IPS-NIHi11 (cell line): ENCODE results near the gene KCNJ6.
"Not testable (repeated sequence)": the region's sequence is repeated elsewhere in the genome, so short reads cannot be mapped to it uniquely, and the experiment has no call there.

Experiments used
- DNase-seq: peaks from one replicate; pipeline ENCODE4 v3.0.0; 2012; ENCODE audit warnings: mixed read lengths, low spot score

KCNJ6 gene

DNA sequence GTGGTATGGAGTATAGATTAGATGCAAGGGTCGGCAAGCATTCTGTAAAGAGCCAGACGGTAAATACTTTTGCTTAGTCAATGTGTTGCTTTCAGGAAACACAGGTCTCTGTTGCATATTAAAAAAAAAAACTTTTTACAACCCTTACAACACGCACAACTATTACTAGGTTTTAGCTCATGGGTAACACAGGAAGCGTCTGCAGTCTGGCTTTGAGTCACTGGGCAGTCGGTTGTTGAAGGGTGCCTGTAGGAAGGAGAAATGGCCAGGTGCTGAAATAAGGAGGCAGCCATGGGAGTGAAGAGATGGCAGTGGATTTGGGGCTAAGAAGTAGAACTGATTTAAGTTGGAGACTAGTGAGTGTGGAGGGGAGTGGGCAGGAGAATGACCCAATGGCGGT, 192.1 kb downstream of the KCNJ6 start:
- no peak for DNase-seq

DNA sequence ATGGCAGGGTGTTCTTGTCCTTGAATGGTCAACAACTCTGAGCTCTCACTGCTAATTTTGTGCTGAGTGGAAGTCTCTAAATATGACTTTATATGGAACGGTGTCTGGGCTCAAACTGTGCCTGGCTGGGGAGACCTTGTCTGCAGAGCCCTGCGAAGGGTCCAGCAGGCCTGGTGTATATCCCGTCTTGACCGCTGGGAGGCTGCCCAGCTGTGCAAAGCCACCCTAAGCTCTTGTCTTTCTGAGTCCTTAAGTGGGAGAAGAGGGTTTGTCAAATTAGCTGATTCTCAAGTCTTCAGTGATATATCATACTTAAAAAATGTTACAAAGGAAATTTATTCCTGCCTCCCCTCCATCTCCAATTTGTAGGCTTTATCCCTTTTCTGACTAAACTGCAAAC, 198.7 kb downstream of the KCNJ6 start:
- DNase-seq, result no peak

DNA sequence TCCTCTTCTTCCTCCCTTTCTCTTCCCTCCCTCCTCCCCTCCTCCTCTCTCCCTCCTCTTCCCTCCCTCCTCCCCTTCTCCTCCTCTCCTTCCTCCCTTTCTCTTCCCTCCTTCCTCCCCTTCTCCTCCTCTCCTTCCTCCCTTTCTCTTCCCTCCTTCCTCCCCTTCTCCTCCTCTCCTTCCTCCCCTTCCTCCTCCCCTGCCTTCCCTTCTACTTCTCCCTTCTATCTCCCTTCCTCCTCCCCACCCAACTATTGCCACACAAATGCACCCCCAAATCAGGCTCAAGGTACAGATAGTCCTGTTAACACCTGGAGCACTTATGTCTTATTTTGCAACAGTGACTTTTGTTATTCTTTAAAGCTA, 203.7 kb downstream of the KCNJ6 start:
- not testable (repeated sequence) for DNase-seq

GRCh38 chr21:37711836-37712568, 204.3 kb downstream of the KCNJ6 start:
- DNase-seq, result peak; percentile 80

- DNase-seq, result no peak
Measured at GRCh38 chr21:37711286-37711829, 204.9 kb downstream of the KCNJ6 start.

DNA sequence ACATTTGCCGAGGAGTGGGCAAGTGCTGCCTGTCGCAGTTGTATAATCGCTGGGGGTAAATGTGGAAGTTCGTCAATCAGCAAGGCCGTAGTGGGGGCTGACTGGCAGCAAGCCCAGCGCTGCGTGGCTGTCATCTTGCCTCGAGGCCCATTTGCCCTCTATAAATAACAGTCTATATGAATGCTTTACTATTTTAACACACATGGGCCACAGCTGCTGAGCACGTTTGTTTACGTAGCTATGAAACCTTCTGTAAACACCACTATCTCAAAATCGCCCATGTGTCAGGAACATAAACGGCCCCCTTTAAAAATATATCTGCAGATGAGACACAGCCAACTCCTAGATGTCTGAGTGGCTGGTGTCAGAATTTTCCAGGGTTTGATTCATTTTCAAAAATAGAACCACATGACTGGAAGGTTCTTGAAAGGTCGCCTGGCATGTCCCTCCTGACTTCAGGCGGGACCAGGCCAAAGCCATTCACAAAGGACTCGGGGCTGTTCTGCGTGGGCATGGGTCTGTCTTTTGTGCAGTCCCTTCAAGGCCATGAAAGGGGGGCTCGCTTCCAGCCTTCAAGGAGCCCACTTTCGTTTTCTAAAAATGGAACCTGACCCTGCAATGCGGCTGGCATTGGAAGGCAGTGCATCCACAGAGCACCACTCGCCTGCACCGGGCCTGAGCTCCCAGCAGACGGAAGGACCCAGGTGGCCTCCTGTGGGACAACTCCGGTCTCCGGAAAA, 205.5 kb downstream of the KCNJ6 start:
- no peak for DNase-seq

GRCh38 chr21:37704751-37705150, 211.5 kb downstream of the KCNJ6 start:
- DNase-seq, result no peak

DNA sequence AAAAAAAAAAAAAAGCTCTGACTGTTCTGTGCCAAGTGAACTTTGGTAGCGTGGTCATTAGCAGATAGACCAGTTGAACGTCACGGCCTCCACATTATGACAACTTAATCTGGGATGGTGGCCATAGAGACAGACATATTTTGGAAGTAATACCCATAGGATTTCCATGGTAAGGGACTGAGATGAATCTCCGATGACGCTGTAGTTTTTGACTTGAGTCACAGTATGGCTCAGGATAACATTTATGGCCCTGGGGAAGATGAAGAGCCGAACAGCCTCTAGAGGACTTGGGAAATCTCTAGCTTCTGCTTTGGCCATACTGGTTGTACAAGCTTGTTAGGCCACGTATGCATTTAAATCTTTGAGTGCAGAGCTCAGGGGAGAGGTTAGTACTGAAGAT, 214.0 kb downstream of the KCNJ6 start:
- no peak for DNase-seq

DNA sequence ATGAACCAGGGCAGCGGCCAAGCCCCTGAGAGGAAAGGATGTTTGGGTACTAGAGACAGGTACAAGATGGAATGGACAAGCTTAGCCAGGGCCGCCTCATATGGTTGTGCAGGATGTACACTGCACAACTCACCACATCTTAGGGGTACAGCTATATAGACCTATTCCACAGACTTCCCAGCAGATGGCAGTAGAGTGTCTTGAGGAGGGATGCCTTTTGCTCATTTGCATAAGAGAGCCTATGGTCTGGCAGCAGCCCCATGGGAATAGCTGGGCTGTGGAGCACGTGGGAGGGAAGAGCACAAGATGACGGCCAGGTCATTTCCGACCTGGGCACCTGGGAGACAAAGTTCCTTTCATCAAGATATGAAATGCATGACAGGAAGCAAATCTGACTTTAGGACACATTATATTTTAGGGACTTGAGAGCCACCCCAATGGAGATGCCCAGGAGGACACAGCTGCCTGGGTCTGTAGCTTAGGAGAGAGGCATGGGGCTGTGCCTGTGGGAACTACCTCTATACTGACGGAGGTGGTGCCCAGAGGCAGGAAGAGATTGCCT, 215.5 kb downstream of the KCNJ6 start:
- DNase-seq, result peak; percentile 94

DNA sequence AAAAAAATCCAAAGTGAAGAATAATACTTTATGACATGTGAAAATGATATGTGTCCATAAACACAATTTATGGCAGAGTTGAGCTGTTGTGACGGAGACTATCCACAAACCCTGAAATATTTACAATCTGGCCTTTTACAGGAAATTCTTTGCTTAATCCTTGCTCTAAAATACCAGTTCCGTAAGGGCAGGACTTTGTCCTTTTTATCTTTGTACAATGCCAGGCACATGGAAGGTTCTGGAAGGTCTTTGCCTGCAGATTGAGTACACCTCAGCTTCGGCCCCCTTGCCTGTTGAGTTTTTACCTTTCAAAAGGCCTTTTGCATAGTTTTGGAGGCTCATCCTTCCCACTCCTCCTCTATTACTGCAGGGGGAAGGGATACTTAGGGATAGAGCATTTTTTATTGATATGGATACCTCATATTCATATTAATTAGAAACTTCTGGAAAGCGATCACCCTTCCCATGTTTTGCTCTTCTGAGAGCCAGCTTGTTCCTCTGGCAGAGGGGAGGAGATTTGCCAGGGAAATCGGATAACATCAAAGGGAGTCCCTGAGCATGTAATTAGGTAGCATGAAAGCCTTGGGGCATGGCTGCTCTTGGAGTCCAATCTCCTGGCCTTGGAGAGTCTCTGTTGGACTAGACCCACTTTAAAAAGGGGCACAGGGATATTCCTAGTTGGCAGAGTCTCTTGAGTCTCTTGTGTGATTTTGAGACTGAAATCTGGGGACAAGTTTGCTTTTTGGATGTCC, 217.1 kb downstream of the KCNJ6 start:
- no peak for DNase-seq

DNA sequence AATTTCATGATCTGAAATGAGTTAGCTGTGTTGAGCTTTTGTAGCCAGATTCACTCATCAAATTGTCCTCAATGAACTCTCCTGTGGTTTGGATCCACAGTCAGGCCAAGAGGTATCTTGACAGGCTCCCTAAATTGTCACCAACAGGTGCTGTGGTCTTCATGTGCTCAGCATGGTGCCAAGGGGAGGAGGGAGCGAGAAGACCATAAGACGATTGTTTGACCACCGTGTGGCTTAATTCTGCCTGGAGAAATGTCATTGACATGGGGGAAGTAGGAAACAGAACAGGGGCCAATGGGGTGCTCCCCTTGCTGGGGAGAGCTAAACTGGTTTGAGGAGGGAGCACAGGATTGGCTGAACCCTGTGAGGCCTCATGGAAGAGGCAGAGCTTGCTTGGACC, 219.3 kb downstream of the KCNJ6 start:
- DNase-seq, result no peak

DNA sequence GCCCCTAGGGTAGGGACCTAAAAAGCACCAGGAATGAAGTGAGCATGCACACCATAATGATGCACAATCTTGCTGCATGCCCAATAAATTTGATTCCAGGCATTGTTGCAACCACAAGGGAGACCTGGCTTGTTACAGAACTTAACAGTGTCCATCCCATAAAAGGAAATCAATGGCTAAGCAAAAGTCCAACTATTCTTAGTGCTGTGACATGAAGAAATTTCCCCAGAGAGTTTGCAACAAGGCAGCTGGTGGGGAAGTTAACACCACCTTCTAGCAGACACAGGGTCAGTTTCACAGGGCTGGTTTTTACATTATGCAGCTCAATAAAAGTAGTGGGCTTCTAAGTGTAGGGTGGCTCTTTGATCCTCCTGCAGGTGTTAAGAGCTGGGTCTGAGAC, 221.1 kb downstream of the KCNJ6 start:
- DNase-seq, result no peak

- no peak for DNase-seq
Measured at GRCh38 chr21:37688952-37689659, 227.2 kb downstream of the KCNJ6 start.

- no peak for DNase-seq
Measured at GRCh38 chr21:37686991-37687810, 229.1 kb downstream of the KCNJ6 start.

- DNase-seq, result no peak
Measured at GRCh38 chr21:37684547-37684946, 231.7 kb downstream of the KCNJ6 start.

- no peak for DNase-seq
Measured at GRCh38 chr21:37684115-37684493, 232.2 kb downstream of the KCNJ6 start.

DNA sequence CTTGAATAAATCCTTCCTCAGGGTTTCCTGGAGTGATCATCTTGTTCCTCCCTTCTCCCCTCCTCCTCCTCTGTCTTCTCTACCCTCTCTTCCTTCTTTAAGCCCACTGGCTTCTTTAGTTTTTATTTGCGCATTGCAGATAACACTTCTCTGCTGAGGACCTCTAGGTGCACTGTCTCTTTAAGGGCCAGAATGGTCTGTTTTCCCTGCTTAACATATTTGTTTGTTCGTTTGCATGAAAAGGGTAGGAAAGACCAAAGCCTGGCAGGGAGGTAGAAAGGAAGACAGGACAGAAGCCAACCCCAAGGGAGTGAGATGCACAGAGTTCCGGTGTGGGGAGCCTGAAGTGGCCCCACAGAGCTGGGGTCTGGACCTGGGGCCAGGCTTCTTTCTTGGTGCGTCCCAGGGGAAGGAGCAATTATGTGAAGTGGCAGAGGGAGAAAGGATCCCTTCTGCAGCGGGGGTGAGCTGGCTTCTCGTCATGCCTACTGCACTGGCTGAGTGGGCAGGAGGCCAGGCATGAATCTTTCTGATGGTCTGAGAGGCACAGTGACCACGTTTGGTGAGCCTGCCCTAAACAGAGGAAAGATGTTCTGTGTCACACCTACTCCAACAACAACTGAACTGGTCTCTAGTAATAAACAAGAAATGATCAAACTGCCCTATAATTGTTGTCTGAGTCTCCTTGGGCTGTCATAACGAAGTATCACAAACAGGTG, 232.7 kb downstream of the KCNJ6 start:
- no peak for DNase-seq

GRCh38 chr21:37682966-37683365, 233.3 kb downstream of the KCNJ6 start:
- DNase-seq, result no peak

DNA sequence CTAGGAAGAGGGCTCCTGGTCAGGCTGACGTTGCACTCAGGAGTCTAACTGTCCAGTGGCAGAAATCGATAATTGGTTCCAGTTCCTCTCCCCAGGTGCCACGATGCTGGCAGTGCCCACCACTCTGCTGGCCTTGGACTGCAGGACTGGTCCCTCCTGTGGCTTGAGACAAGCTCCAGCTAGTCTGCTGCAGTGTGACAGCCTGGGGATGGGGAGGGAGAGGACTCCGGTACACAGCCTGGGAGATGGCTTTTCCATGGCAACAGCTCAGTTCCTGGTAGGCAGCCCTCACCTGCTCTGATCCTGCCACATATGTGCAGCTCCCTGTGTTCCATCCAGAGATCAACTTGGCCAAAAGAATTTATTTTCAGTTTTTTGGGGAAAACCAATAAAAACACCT, 239.3 kb downstream of the KCNJ6 start:
- no peak for DNase-seq

GRCh38 chr21:37675202-37675801, 241.0 kb downstream of the KCNJ6 start:
- peak; percentile 83 for DNase-seq
